AG10803 (cell line): ENCODE results near the gene ZNF282.

Experiments used
- DNase-seq: peaks from one replicate; pipeline ENCODE4 v3.0.0; 2010; ENCODE audit warnings: low read depth
- H3K4me3 ChIP-seq: 2 replicates; pipeline ENCODE4 v1.5.1; 2011; ENCODE audit warnings: mild to moderate bottlenecking, low read length, control low read depth
- TF ChIP-seq, protein P1 (sequence below): conservative IDR thresholded peaks from 2 replicates; pipeline ENCODE4 v1.5.1; 2011; ENCODE audit warnings: mild to moderate bottlenecking, low read length, control low read depth, inconsistent platforms

ZNF282 gene

DNA sequence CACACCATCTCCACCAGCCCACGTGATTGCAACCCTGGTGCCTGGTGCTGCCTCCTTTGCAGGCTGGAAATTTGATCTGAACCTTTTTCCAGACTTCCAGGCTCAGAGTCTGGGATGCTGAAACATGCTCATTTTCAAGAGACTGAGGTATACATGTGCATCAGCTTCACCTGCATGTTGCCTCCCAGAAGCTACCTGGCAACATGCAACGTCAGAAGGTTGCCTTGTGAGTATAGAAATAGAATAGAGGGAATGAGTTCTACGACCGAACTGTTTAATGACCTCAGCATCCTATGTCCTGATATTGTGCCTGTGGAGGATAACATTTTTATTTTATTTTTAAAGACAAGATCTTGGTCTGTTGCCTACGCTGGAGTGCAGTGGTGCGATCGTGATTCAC, 42.2 kb downstream of the ZNF282 start:
- no peak overlapping the region for H3K4me3 ChIP-seq
- TF ChIP-seq, protein P1, sequence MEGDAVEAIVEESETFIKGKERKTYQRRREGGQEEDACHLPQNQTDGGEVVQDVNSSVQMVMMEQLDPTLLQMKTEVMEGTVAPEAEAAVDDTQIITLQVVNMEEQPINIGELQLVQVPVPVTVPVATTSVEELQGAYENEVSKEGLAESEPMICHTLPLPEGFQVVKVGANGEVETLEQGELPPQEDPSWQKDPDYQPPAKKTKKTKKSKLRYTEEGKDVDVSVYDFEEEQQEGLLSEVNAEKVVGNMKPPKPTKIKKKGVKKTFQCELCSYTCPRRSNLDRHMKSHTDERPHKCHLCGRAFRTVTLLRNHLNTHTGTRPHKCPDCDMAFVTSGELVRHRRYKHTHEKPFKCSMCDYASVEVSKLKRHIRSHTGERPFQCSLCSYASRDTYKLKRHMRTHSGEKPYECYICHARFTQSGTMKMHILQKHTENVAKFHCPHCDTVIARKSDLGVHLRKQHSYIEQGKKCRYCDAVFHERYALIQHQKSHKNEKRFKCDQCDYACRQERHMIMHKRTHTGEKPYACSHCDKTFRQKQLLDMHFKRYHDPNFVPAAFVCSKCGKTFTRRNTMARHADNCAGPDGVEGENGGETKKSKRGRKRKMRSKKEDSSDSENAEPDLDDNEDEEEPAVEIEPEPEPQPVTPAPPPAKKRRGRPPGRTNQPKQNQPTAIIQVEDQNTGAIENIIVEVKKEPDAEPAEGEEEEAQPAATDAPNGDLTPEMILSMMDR: no peak
- DNase-seq: no peak

DNA sequence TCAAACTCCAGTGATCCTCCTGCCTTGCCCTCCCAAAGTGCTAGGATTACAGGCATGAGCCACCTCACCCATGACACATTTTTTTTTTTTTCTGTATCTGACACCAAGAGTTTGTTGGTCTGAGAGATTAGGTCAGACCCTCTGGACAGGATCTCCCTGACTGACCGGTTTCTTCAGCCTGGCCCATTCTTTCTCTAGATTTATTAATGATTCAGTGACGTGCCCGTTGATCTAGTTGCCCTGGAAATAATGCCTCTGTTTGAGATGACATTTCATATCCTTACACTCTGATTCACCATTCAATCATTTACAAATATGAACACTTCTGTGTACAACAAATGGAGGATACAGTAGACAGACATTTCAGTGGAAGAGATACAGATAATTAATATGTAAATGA, 42.7 kb downstream of the ZNF282 start:
- no peak overlapping the region for H3K4me3 ChIP-seq
- TF ChIP-seq, protein P1: no peak
- DNase-seq: no peak

- DNase-seq: peak; percentile 85
- H3K4me3 ChIP-seq: peak within 1 kb of the TSS; percentile 94
- TF ChIP-seq, protein P1: peak; percentile 77
Measured at GRCh38 chr7:149239345-149240143, 44.2 kb downstream of the ZNF282 start, which contains the start of gene ZNF212. TSS of gene ZNF212 (plus strand) at chr7:149239651. CDS start at chr7:149239779, 128 bp downstream.

DNA sequence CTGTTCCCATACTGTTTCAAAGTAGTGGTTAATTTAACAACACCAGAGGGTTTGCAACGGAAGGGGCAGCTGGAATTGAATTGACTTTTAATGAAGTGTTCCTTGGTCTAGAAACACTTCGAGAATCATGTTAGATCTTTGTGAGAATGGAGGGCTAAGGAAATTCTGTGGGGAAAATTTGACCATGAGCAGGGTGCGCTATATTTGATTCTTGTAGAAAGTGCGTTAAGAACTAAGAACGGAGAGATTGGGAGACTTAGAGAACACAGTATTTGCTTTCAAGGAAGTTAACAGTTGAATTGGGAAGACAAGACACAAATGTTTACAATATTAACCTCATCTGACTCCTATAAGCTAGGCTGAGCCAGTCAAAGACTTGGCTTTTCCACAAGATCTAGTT, 45.3 kb downstream of the ZNF282 start:
- no peak for DNase-seq
- H3K4me3 ChIP-seq: peak overlapping the region; percentile 94
- TF ChIP-seq, protein P1: no peak

GRCh38 chr7:149241696-149242095, 46.4 kb downstream of the ZNF282 start:
- DNase-seq: no peak
- TF ChIP-seq, protein P1: no peak
- H3K4me3 ChIP-seq: no peak overlapping the region

DNA sequence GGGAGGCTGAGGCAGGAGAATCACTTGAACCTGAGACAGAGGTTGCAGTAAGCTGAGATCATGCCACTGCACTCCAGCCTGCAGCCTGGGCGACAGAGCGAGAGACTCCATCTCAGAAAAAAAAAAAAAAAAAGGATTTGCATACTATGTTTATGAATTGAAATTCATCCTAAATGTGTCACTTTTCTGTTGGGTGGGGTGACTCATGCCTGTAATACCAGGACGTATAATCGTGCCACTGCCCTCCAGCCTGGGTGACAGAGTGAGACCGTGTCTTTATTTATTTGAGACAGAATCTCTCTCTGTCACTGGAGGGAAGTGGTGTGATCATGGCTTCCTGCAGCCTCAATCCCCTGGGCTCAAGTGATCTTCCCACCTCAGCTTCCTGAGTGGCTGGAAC, 49.9 kb downstream of the ZNF282 start:
- H3K4me3 ChIP-seq: no peak overlapping the region
- DNase-seq: no peak
- TF ChIP-seq, protein P1: no peak

DNA sequence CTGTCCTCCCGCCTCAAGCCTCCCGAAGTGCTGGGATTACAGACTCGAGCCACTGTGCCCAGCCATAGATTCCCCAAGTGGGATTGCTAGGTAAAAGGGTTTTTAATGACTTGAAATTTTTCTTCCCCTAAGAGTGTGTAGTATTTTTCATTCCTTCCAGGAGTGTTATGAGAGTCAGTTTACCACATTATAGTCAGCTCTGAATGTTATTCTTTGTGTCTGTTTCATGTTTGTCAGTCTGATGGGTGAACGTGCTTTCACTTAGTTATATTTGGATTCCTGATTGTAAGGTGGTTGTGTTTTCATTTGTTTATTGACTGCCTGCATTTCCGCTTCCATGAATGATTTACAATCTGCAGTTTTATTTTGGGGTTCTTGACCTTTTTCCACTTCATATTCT, 50.4 kb downstream of the ZNF282 start:
- H3K4me3 ChIP-seq: no peak overlapping the region
- no peak for DNase-seq
- TF ChIP-seq, protein P1: no peak
